HG03378 (cell line): ENCODE measurements around the gene TNFRSF1A.
"Not testable (repeated sequence)": the region's sequence is repeated elsewhere in the genome, so short reads cannot be mapped to it uniquely, and the experiment has no call there.

ENCODE experiments used
- ATAC-seq: cut with Tn5 transposase; IDR thresholded peaks from one replicate; pipeline ENCODE4 v1.9.1; 2021; ENCODE audit warnings: mild to moderate bottlenecking, moderate library complexity; ENCODE audit not compliant: unreplicated experiment

Gene TNFRSF1A

DNA sequence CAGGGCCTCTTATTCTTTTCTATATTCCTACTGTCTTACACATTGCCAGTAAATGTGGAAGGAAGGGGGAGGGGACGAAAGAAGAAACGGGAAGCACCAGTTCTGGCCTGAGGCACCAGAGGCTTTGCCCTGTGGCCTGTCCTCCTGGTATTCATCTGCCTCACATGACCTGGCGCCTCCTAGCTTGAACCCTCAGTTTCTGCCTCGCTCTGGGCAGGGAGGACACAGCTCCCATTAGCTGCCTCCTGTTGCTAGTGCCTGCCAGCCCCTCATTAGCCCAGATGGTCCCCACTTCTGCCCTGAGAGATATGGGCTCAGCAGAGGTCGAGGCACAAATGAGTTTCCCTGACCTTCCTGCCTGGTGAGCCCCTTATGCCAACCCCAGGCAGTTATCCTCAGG, 34.3 kb downstream of the TNFRSF1A start:
- no peak for ATAC-seq

DNA sequence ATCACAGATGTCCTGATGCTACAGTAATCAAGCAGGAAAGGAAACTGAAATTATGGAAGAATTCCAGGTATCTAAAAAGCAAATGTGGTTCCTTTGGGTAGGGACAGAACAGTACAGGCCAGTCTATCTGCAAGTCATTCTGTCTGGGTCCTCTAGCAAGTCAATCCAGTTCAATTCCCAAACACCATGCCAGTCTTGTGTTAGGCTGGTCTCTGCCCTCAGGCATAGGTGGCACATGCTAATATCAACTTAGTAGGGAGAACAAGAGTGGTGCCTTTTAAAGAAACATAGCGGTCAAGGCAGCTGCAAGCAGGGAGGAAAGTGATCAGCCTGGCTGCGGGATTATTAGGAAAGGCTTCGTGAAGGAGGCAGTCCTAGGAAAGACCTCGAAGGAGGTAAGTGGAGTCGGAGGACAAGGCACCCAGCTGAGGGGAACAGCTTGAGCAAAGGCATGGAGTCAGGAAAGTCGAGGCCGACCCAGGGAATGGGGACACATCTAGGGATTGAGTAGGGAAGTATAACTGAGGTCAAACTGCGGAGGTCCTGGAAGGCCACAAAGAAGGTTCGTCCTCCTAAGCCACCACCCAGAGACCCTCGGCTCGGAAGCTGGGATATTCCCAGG, 35.2 kb downstream of the TNFRSF1A start:
- no peak for ATAC-seq

DNA sequence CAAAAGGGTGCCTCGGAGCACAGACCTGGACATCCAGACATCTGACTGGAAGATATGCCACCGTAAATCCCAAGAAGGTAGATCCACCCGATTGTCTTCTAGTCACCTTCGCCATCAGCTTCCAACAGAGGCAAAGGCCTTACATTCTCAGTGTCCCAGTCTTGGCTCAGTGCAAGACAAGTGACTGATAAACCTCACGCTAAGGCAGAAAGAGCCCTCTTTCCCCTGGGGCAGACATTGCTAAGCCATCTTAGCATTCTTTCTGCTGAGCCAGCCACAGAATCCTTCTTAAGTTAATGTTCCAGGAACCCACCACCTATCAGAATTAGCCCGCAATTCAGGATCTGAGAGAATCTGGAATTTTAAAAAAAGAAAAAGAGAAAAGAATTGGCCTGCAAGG, 35.7 kb downstream of the TNFRSF1A start:
- no peak for ATAC-seq

DNA sequence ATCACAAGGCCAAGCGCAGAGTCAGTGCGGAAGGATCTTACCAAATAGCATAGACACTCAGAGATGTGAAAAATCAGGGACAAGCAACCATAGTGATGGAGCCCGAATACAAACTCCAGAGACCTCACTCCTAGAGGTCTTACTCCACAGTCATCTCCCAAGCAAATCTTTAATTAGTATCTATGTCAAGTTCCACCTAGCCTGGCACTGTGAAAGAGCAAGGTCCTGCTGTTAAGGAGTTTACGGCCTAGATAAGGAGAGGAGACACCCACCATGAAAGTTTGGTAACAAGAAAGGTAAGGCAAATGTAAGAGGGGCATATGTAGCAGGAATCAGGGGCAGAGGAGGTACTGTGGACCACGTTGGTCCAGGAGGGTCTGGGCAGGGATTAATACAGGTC, 38.8 kb downstream of the TNFRSF1A start:
- ATAC-seq: no peak

DNA sequence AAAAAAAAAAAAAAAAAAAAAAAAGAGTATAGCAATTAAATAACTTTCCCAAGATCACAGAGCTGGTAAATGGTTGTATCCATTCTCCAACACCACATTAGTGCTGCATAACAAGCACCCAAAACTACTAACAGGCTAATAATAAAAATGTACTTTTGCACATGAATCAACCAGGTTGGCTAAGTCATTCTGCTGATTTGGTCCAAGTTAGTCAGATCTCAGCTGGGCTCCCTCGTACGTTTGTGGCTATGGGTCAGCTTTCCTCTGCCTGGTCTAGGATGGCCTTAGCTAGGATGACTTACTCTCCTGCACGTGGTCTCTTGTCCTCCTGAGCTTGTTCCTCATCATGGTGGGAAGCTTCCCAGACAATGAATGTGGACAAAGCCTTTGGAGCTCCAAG, 39.3 kb downstream of the TNFRSF1A start:
- ATAC-seq: no peak

DNA sequence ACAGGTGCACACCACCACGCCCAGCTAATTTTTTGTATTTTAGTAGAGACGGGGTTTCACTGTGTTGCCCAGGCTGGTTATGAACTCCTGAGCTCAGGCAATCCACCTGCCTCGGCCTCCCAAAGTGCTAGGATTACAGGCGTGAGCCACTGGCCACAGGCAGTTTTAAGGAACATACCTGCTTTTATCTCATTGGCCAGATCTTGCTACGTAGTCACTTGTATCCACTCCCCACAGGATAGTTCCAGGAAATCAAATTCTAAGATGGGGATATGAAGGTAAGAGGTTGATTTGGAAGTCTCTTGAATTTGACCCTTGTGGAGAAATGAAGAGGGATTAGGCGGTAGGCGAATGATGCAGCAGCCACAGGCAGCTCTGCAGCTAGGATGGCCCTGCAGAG, 40.2 kb downstream of the TNFRSF1A start:
- ATAC-seq: no peak

DNA sequence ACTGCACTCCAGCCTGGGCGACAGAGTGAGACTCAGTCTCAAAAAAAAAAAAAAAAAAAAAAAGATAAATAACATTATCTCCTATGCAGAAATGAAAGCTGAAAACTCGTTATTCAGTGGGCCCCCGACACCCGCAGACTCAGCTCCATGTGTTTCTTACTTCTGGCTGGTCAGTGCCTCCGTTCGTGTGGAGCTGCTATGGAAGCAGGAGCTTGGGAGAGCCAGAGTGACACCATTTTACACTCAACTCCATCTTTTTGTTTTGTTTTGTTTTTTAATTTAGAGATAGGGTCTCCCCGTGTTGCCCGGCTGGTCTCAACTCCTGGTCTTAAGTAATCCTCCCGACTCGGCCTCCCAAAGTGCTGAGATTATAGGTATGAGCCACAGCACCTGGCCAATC, 44.7 kb downstream of the TNFRSF1A start:
- no peak for ATAC-seq

DNA sequence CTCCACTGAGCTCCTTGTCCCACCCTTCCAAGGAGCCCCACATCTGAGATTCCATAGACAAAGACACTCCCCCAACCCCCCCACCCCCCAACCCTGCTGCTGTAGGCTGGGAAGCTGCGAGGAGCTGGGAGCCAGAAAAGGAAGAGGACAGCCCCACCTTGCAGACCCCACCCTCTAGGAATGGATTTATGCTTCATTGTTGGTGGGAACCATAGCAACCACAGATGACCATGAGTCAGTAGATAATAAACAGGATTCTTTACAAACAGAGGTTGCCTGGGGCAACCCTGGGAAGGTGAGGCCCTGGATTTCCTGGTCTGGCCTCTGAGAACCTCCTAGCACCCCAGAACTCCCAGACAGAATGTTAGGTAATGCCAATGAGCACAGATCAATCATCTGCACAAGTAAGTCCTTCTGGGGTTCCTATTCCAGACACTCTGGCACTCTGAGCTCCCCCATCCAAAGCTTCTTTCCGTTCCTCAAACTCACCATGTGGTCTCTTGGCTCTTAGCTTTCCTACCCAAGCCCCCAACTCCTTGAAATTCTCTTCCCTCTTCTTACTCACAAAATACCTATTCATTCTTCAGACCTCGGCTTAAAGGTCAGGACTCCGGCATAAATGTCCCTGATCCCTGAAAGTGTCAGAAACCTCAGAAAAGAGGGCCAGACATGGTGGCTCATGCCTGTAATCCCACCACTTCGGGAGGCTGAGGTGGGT, 46.6 kb downstream of the TNFRSF1A start:
- ATAC-seq: no peak

DNA sequence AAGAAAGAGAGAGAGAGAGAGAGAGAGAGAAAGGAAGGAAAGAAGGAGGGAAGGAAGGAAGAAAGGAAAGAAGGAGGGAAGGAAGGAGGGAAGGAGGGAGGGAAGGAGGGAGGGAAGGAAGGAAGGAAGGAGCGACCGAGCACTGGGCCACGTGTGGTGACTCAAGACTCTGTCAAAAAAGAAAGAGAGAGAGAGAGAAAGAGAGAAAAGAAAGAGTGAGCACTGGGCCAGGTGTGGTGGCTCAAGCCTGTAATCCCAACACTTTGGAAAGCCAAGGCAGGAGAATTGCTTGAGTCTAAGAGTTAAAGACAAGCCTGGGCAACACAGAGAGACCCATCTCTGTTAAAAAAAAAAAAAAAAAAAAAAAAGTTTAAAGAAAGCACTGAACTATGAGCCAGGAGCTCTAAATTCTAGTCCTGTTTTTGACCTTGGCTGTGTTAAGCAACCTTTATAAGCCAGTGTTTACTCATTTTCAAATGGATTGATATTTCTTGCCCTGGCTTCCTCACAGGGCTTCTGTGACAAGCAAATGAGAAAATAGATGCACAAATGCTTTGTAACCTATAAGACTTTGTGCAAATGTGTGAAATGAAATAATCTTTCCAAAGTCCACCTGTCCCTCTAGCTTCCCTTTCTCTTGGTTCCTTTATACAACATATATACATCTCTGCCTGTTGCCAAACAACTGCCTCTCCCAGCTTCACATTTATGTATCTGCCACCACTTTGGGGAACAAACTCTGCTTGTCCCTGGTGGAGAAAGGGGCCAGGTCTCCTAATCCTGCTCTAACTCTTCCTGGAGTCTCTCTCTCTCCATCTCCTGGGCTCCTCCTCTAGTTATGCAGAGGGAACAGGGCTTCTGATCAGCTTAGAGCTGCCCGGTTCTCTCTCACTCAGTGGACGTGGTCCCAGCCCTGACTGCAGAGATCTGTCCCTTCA, 47.5 kb downstream of the TNFRSF1A start:
- no peak for ATAC-seq

DNA sequence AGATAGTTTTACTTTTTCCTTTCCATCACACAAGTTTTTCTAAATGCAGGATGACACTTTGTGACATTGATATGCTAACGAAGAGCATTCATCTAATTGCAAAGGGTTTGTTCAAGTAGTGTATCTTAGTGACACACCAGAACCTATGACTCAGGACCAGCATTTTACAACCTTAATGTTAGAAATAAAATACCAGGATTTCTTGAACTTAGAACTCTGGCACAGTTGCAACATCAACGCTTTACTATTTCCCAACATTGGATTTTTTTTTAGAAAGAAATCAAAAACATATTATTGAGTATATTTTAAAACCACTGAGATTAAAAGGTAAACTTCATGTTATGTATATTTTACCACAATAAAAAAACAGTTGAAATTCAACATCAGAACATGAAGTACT, 49.3 kb downstream of the TNFRSF1A start:
- ATAC-seq: no peak

DNA sequence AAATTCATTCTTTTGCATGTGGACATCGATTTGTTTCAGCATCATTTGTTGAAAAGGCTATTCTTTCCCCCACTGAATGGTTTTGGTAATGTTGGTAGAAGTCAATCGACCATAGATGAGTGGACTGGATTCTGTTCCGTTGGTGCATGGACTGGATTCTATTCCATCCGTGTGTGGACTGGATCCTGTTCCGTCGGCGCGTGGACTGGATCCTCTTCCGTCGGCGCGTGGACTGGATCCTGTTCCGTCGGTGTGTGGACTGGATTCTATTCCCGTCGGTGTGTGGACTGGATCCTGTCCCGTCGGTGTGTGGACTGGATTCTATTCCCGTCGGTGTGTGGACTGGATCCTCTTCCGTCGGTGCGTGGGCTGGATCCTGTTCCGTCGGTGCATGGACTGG, 52.0 kb downstream of the TNFRSF1A start:
- ATAC-seq: not testable (repeated sequence)

DNA sequence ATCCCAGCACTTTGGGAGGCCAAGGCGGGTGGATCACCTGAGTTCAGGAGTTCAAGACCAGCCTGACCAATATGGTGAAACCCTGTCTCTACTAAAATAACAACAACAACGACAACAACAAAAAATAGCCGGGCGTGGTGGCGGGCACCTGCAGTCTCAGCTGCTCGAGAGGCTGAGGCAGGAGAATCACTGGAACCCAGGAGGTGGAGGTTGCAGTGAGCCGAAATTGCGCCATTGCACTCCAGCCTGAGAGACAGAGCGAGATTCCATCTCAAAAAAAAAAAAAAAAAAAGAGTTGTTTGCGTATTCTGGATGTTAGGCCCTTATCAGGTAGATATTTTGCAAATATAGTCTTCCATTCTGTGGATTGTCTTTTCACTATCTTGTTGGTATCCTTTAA, 52.8 kb downstream of the TNFRSF1A start:
- ATAC-seq: not testable (repeated sequence)

DNA sequence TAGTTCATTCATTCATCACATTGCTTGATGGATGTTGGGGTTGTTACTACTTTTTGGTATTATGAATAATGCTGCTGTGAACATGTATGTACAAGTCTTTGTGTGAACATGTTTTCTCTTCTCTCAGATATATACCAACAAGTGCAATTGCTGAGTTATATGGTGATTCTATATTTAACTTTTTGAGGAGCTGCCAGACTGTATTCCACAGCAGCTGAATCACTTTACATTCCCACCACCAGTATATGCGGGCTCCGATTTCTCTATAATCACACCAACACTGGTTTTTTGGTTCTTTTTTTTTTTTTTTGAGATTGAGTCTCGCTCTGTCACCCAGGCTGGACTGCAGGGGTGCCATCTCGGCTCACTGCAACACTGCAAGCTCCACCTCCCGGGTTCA, 53.6 kb downstream of the TNFRSF1A start:
- ATAC-seq: no peak

DNA sequence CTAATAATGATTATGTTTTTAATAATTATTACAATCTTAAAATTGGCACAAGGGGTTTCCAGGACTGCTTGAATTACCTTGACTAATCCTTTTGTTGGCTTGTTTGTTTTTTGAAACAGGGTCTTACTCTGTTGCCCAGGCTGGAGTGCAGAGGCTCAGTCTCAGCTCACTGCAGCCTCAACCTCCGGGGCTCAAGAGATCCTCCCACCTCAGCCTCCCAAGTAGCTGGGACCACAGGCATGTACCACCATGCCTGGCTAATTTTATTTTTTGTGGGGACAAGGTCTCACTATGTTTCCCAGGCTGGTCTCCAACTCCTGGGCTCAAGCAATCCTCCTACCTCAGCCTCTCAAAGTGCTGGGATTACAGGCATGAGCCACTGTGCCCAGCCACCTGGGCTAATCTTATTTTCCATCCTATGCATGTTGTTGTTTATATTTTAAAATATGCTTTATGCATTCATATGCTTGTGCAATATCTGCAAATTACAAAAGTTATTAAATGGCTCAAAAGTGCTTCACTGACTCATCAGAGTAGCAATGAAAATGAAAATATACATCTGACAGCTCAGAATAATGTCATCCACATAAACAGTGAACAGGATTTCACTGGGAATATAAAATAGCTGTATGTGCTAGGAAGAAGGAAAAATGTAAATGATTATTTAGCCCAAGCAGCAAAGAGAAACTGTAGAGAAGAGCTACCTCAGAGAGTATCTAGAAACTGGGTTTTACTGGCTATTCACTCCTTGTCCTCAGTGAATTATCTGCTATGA, 56.2 kb downstream of the TNFRSF1A start:
- ATAC-seq: no peak

DNA sequence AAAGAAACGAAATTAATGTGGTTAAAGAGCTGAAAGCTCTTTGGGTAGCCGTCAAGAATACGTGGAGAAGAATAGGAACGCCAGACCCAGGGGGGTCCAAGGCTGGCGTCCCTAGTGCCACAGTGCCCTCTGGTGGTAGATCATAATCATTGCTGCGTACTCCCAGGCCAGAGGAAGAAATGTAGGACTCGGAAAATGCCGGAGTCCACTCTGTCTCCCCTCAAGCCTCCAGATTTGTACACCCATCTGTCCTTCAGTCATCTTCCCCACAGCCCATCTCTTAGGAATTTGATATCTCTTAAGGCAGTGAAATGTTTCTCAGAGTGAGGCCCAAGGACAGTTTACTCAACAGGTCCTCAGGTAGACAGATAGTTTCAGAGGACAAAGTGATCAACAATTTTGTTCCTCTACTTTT, 56.8 kb downstream of the TNFRSF1A start:
- ATAC-seq: no peak

DNA sequence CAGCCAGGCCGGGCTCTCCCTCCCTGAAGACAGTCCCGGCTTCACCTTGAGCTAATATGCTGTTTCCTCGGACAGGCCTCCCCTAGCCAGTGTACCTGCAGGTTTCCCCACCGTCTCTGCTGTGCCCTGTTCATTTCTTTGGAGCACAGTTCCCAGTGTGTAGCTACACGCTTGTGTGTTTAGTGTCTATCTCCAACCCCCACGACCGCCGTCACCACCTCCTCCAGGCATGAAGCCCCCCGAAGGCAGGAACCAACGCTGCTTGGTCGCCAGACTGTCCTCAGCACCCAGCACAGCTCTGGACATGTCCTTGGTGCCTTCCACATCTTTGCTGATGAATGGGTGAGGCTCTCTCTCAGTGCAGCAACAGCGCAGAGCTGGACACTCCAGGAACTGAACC, 57.6 kb downstream of the TNFRSF1A start:
- ATAC-seq: no peak

DNA sequence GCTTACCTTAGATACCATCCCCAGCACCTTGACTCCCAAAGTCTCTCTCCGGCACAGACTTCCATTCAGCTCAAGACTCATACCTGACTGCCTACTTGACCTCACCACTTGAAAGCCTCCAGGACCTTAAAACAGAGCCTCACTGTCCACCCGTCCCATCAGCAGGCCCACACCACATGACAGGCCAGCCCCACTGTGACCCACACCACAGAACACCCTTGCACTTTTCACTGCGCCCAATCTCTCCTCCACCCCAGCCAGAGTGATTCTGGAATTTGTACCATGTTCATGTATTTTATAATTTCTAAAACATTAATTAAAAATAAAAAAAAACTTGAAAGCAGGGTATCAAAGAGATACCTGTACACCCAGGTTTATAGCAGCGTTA, 59.4 kb downstream of the TNFRSF1A start:
- no peak for ATAC-seq

DNA sequence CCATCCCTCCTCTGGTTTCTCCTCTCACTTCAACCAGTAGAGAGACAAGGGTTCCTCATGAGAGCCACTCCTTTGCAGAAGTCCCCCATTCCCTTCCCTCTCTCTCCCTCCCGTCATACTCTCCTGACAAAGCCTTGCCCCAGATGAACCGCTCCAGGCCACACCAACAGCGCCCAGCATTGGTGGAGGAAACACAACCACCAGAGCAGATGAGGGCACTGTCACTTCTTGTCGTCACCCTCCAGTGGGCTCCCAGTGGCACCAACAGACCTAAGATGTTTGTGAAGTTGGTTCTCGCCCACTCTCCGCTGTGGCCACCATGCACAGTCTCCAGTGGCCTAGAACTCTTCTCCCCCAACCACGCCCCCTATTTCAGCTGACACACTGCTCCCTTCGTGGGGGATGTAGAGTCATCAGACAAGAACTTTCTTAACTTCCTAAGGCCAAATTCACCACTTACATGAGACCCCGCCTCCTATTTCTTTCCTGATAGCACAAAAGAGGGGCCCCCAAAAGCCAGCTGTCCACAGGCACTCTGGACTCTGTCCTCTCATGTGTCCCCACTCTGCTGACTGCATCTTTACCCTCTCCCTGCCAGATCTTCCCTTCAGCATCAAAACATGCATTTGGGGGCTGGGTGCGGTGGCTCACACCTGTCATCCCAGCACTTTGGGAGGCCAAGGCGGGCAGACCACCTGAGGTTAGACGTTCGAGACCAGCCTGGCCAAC, 60.6 kb downstream of the TNFRSF1A start:
- no peak for ATAC-seq

DNA sequence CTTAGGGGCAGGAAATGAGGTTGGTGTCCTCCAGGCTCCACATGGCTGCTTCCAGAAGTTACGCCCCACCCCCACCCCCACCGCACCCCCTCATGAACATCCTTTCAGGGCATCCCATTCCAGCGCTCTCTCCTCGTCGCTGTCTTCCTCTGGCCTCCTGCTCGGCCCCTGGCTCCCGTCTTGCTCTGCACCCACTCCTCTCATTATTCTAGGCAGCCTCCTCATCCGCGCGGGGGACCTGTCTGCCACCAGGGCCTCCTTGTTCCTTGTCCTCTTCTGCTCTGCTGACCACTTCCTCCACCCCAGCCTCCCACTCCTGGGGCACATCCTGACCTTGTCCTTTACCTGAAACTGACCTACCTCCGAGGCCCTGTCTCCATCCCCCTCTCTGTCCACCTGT, 61.2 kb downstream of the TNFRSF1A start:
- ATAC-seq: no peak

DNA sequence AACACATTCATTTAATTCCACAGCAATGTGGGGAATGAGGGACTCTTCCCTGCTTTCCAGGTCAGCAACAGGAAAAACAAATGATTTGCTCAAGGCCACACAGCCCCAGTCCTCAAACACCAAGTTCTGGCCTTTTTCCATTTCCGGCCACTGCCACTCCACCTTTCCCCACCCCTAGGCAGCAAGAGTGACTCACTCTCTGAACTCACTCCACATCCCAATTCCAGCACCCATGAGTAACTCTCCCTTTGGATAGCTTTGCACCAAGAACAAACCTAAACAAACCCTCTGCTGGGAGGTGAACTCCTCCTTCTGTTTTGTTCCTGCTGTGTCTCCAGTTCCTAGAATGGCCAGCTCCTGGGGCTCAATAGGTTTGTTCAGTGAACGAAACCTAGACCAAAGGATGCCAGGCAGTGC, 61.8 kb downstream of the TNFRSF1A start:
- ATAC-seq: no peak
